CD4-positive, alpha-beta T cell (primary cell): ENCODE measurements around the gene ABCA13. TPM values are rescaled to one million over a fixed set of nuclear protein-coding genes. Genes with fewer than 3 reads are reported as not detected.

Experiments
- ATAC-seq: fragments of 200-7000 bp; cut with Tn5 transposase; one replicate; pipeline ENCODE4 v1.10.0; 2022; ENCODE audit warnings: mild to moderate bottlenecking; ENCODE audit not compliant: poor library complexity
- CTCF ChIA-PET: fragments of 350-600 bp; sonication (Branson Sonifier 250); formaldehyde crosslinking; loops from one replicate; lab custom pipeline; 2021; ENCODE audit warnings: antibody characterized with exemption, inconsistent platforms; lab: Charles Lee
- POLR2A ChIA-PET: fragments of 350-600 bp; sonication (Branson Sonifier 250); formaldehyde crosslinking; loops from one replicate; lab custom pipeline; 2021; ENCODE audit warnings: antibody characterized with exemption, inconsistent platforms; lab: Charles Lee
- DNase-seq, 14 experiments: peaks; one replicate each; pipeline ENCODE4 v3.0.0-alpha.2; 2013 to 2020; ENCODE audit warnings: mixed read lengths in 2 of 14
- H3K27ac ChIP-seq, 2 donors: one replicate each; pipeline versions ENCODE4 v1.5.1 to v1.7.0; 2013; ENCODE audit warnings: low read length in 2 of 2, low read depth in 1 of 2, mild to moderate bottlenecking in 1 of 2
- H3K27me3 ChIP-seq, 2 experiments: 1 replicate in 1 of 2; 2 replicates in 1 of 2; pipeline versions ENCODE4 v1.6.1 to v1.7.0; 2013; ENCODE audit warnings: low read length in 2 of 2, control low read depth in 1 of 2, mild to moderate bottlenecking in 1 of 2, moderate library complexity in 1 of 2; ENCODE audit not compliant: insufficient read depth in 2 of 2, control insufficient read depth in 1 of 2
- H3K36me3 ChIP-seq: one replicate; pipeline ENCODE4 v1.6.1; 2013; ENCODE audit warnings: low read length, control low read depth; ENCODE audit not compliant: insufficient read depth
- H3K4me1 ChIP-seq: one replicate; pipeline ENCODE4 v1.6.1; 2013; ENCODE audit warnings: low read length, control low read depth; ENCODE audit not compliant: insufficient read depth
- H3K4me3 ChIP-seq: one replicate; pipeline ENCODE4 v1.5.1; 2013; ENCODE audit warnings: mild to moderate bottlenecking, low read length, moderate library complexity
- H3K9me3 ChIP-seq, 2 experiments: 1 replicate in 1 of 2; 2 replicates in 1 of 2; pipeline versions ENCODE4 v1.6.1 to v1.7.0; 2013; ENCODE audit warnings: low read length in 2 of 2, mild to moderate bottlenecking in 2 of 2, control low read depth in 1 of 2, moderate library complexity in 1 of 2; ENCODE audit not compliant: control insufficient read depth in 1 of 2, insufficient read depth in 1 of 2
- H3K27ac Mint-ChIP-seq: one replicate; pipeline ENCODE4 v1.8.0; 2020; ENCODE audit warnings: mixed read lengths
- H3K27me3 Mint-ChIP-seq: one replicate; pipeline ENCODE4 v1.8.0; 2021; ENCODE audit warnings: mixed read lengths
- H3K36me3 Mint-ChIP-seq: one replicate; pipeline ENCODE4 v1.8.0; 2021; ENCODE audit warnings: low read depth, mixed read lengths
- H3K4me1 Mint-ChIP-seq: one replicate; pipeline ENCODE4 v1.8.0; 2021; ENCODE audit warnings: low read depth, mixed read lengths
- H3K4me3 Mint-ChIP-seq: one replicate; pipeline ENCODE4 v1.8.0; 2020; ENCODE audit warnings: mild to moderate bottlenecking, mixed read lengths
- H3K9me3 Mint-ChIP-seq: one replicate; pipeline ENCODE4 v1.8.0; 2020; ENCODE audit warnings: mixed read lengths
- intact Hi-C, 2 experiments: fragments of 100-400 bp; cut with DNase I in 1 of 2; cut with micrococcal nuclease in 1 of 2; formaldehyde crosslinking; loops; one replicate each; pipeline versions ENCODE4 v1.15.1 to v1.9.0; 2023 to 2025; cut with DNase I, micrococcal nuclease
- total RNA-seq, 174 experiments: library from RNA in 2 of 174; stranded (reverse) in 2 of 174; gene quantifications; one replicate each; pipeline ENCODE4 v1.2.3 and lab custom pipeline; 2021 to 2026
- TF ChIP-seq, protein P1 (sequence below): fragments of 200-600 bp; IDR thresholded peaks from one replicate; pipeline ENCODE4 v1.8.0; 2022; ENCODE audit warnings: antibody characterized with exemption, mild to moderate bottlenecking

ABCA13 gene
- total RNA-seq, 2 experiments from 2014 or later, result not detected

DNA sequence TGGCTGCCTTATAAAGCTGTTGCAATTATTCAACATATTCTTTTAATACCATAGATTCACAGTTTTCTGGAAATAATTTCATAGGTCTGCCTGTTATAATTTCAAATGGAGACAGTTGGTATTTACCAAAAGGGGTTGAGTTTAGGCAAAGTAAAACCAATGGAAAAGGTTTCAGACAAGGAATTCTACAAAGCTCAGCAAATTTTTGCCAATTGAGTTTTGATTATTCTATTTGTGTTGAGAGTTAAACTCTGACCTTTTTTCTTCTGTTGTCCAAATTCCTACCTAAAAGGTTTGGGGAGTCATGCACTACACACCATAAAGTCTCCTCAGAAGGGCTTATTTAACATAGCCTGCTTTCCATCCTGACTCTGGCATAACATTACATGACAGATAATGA is 38.5 kb upstream of the ABCA13 start:
- ChIA-PET POLR2A (interaction anchor here (0.7 kb wide), 1 partner anchor 944 kb away, joined by 3 read pairs; no protein-coding TSS in a partner anchor), CTCF (no interaction called here)
- H3K4me3 Mint-ChIP-seq, result no peak overlapping the region
- H3K27me3 Mint-ChIP-seq, result peaks cover 19% of the 10 kb centered on the region
- no peaks in the 10 kb centered on the region for H3K9me3 Mint-ChIP-seq
- Histone ChIP-seq H3K36me3 (no peaks in the 10 kb centered on the region), H3K27me3 (peaks cover 0 to 6% of the 10 kb centered on the region in 2 experiments), H3K4me1 (no peaks in the 10 kb centered on the region), H3K27ac (no peak overlapping the region), H3K4me3 (no peak overlapping the region), H3K9me3 (no peaks in the 10 kb centered on the region)
- intact Hi-C loops, result no loop called here
- ATAC-seq, result no peak
- no peaks in the 10 kb centered on the region for H3K36me3 Mint-ChIP-seq
- H3K4me1 Mint-ChIP-seq, result no peaks in the 10 kb centered on the region
- no peak for DNase-seq
- no peak overlapping the region for H3K27ac Mint-ChIP-seq
- TF ChIP-seq, protein P1, sequence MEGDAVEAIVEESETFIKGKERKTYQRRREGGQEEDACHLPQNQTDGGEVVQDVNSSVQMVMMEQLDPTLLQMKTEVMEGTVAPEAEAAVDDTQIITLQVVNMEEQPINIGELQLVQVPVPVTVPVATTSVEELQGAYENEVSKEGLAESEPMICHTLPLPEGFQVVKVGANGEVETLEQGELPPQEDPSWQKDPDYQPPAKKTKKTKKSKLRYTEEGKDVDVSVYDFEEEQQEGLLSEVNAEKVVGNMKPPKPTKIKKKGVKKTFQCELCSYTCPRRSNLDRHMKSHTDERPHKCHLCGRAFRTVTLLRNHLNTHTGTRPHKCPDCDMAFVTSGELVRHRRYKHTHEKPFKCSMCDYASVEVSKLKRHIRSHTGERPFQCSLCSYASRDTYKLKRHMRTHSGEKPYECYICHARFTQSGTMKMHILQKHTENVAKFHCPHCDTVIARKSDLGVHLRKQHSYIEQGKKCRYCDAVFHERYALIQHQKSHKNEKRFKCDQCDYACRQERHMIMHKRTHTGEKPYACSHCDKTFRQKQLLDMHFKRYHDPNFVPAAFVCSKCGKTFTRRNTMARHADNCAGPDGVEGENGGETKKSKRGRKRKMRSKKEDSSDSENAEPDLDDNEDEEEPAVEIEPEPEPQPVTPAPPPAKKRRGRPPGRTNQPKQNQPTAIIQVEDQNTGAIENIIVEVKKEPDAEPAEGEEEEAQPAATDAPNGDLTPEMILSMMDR, result no peak

DNA sequence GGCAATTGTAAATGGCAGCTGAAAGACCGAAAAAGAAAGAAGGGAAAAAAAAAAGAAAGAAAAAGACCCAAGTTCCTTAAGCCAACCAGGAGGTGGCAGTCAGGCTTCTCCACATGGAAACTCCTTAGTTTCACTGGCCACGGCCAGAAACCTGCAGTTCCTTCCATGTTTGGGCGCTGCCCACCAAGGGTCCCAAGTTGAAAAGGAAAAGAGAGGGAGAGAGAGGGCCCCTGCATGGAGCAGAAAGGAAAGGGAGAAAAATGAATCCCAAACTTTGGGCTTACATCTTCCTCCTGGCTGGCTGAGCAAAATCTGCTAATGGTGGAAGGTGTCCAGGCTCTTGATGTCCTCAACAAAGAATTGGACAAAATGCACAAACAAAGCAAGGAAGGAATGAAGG is 31.8 kb upstream of the ABCA13 start:
- Histone ChIP-seq H3K27ac (no peak overlapping the region), H3K9me3 (no peaks in the 10 kb centered on the region), H3K4me3 (no peak overlapping the region), H3K4me1 (no peaks in the 10 kb centered on the region), H3K36me3 (no peaks in the 10 kb centered on the region), H3K27me3 (no peaks in the 10 kb centered on the region)
- TF ChIP-seq, protein P1, result no peak
- ATAC-seq, result no peak
- no peak for DNase-seq
- intact Hi-C loops, result no loop called here
- Mint-ChIP-seq H3K4me3 (no peak overlapping the region), H3K27ac (no peak overlapping the region), H3K36me3 (no peaks in the 10 kb centered on the region), H3K27me3 (peaks cover 5% of the 10 kb centered on the region), H3K9me3 (no peaks in the 10 kb centered on the region), H3K4me1 (peaks cover 4% of the 10 kb centered on the region)
- ChIA-PET POLR2A (no interaction called here), CTCF (no interaction called here)

DNA sequence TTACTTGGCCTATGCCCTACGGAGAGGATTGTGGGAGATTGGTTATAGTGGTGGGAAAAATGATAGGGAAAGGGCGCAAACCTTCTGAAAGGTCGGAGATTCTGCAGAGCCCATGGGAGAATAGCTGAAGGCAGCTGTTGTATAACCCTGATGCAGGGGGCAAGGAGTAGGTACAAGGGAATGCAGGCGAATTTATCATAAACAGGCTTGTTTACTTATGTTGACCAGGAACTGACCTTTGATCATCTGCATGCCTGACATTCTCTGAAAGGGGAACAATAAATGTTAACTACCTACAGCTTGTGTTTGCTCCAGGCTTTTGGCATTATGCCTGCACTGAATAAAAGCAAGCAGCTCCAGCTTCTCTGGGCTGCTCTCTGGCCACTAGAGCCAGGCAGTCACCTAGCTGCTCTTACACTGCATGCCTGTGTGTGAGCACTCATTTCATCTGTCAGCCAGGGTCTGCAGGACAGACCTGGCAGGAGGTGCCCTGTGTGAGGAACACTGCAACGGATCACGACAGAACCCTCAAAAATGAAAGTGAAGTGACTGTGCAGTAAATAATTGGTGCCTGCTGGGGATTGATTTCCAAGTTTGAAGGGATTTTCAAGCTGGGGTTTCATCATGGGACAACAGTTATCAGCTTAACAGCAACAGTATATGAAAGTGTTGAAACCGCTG is 31.1 kb upstream of the ABCA13 start:
- DNase-seq (no peak), ATAC-seq (no peak)
- ChIA-PET POLR2A (no interaction called here), CTCF (no interaction called here)
- Mint-ChIP-seq H3K9me3 (no peaks in the 10 kb centered on the region), H3K36me3 (no peaks in the 10 kb centered on the region), H3K27me3 (peaks cover 5% of the 10 kb centered on the region), H3K27ac (no peak overlapping the region), H3K4me3 (no peak overlapping the region), H3K4me1 (peaks cover 4% of the 10 kb centered on the region)
- no peaks in the 10 kb centered on the region for H3K36me3 ChIP-seq
- TF ChIP-seq, protein P1, result no peak
- H3K9me3 ChIP-seq, result no peaks in the 10 kb centered on the region
- intact Hi-C loops, result no loop called here
- no peaks in the 10 kb centered on the region for H3K27me3 ChIP-seq
- H3K4me1 ChIP-seq, result no peaks in the 10 kb centered on the region
- H3K27ac ChIP-seq, result no peak overlapping the region
- no peak overlapping the region for H3K4me3 ChIP-seq
